Lower leg skin (tissue), 3 donors: ENCODE data around the gene NPB.

Source experiments
- POLR2A ChIP-seq, 2 donors: fragments of 450-650 bp; IDR thresholded peaks; one replicate each; pipeline ENCODE4 v1.6.1; 2016 to 2017; ENCODE audit warnings: antibody characterized with exemption in 2 of 2, mild to moderate bottlenecking in 1 of 2, moderate library complexity in 1 of 2
- TF ChIP-seq, protein P1 (sequence below), 3 donors: fragments of 450-650 bp; IDR thresholded peaks; one replicate each; pipeline ENCODE4 v1.5.1; 2016; ENCODE audit warnings: antibody characterized with exemption in 3 of 3, mild to moderate bottlenecking in 3 of 3, moderate library complexity in 2 of 3

DNA sequence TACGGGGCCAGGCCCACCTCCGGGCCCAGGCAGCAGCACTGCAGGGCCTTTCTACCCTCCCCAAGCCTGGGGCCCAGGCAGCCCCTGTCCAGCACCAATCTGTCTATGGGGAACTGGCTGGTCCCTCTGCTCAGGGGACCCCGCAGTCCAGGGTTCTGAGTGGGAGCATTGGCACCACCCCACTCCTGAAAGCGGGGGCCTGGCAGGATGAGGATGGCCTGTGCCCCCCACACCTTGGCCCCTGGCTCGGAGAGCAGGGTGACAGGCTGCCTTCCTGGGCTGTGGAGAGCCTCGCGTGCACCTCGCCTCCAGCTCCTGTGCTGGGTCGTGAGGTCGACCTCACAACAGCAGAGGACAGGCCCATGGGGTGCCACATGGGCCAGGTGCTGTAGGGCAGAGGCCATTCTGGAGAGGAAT lies 1.4 kb downstream of the NPB start:
- TF ChIP-seq, protein P1, sequence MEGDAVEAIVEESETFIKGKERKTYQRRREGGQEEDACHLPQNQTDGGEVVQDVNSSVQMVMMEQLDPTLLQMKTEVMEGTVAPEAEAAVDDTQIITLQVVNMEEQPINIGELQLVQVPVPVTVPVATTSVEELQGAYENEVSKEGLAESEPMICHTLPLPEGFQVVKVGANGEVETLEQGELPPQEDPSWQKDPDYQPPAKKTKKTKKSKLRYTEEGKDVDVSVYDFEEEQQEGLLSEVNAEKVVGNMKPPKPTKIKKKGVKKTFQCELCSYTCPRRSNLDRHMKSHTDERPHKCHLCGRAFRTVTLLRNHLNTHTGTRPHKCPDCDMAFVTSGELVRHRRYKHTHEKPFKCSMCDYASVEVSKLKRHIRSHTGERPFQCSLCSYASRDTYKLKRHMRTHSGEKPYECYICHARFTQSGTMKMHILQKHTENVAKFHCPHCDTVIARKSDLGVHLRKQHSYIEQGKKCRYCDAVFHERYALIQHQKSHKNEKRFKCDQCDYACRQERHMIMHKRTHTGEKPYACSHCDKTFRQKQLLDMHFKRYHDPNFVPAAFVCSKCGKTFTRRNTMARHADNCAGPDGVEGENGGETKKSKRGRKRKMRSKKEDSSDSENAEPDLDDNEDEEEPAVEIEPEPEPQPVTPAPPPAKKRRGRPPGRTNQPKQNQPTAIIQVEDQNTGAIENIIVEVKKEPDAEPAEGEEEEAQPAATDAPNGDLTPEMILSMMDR (IDR thresholded peaks at IDR 0.05), result no peak
- TF ChIP-seq POLR2A (IDR thresholded peaks at IDR 0.05), result no peak
